Keratinocyte (primary cell): ENCODE data around the gene MDGA2. TPM values are rescaled to one million over a fixed set of nuclear protein-coding genes. Genes with fewer than 3 reads are reported as not detected.

ENCODE experiments used
- DNase-seq: peaks from one replicate; pipeline ENCODE4 v3.0.0-alpha.2; 2011; ENCODE audit warnings: low read depth, missing footprints, low spot score
- FAIRE-seq: peaks from 2 replicates; lab custom pipeline; 2011; peaks lifted over from hg19 to GRCh38; lab: Jason Lieb, UNC
- H2AFZ ChIP-seq: 2 replicates; pipeline ENCODE4 v1.6.0; 2012; ENCODE audit warnings: low read length, control low read depth, inconsistent platforms; ENCODE audit not compliant: control insufficient read depth
- H3K27ac ChIP-seq: 2 replicates; pipeline ENCODE4 v1.5.1; 2011; ENCODE audit warnings: low read length; ENCODE audit not compliant: control insufficient read depth, insufficient read depth
- H3K27me3 ChIP-seq: 3 replicates; pipeline ENCODE4 v1.6.0; 2011; ENCODE audit warnings: low read length; ENCODE audit not compliant: control insufficient read depth, insufficient read depth; ENCODE audit errors: extremely low read depth
- H3K36me3 ChIP-seq, 2 experiments: 2 replicates in 1 of 2; 3 replicates in 1 of 2; pipeline ENCODE4 v1.5.1; 2011; ENCODE audit warnings: low read length in 2 of 2, mild to moderate bottlenecking in 1 of 2; ENCODE audit not compliant: control insufficient read depth in 2 of 2, insufficient read depth in 2 of 2; ENCODE audit errors: extremely low read depth in 1 of 2
- H3K4me1 ChIP-seq: 3 replicates; pipeline ENCODE4 v1.5.1; 2011; ENCODE audit warnings: low read length; ENCODE audit not compliant: control insufficient read depth, insufficient read depth; ENCODE audit errors: extremely low read depth
- H3K4me2 ChIP-seq: 3 replicates; pipeline ENCODE4 v1.6.0; 2011; ENCODE audit warnings: low read depth, low read length; ENCODE audit not compliant: control insufficient read depth, insufficient read depth; ENCODE audit errors: extremely low read depth
- H3K4me3 ChIP-seq, 3 experiments: fragments of 200-600 bp in 1 of 3; sonication (generic) in 1 of 3; 2 replicates in 2 of 3; 3 replicates in 1 of 3; pipeline ENCODE4 v1.5.1; 2011 to 2016; ENCODE audit warnings: low read length in 3 of 3, mild to moderate bottlenecking in 3 of 3, control low read depth in 2 of 3, inconsistent platforms in 1 of 3, low read depth in 1 of 3, mixed read lengths in 1 of 3, mixed run types in 1 of 3, moderate library complexity in 1 of 3; ENCODE audit not compliant: control insufficient read depth in 2 of 3, insufficient read depth in 2 of 3; ENCODE audit errors: extremely low read depth in 1 of 3
- H3K79me2 ChIP-seq: 2 replicates; pipeline ENCODE4 v1.6.0; 2012; ENCODE audit warnings: low read length; ENCODE audit not compliant: control insufficient read depth, insufficient read depth
- H3K9ac ChIP-seq: 3 replicates; pipeline ENCODE4 v1.6.0; 2011; ENCODE audit warnings: low read length; ENCODE audit not compliant: control insufficient read depth, insufficient read depth; ENCODE audit errors: extremely low read depth
- H3K9me1 ChIP-seq: 3 replicates; pipeline ENCODE4 v1.6.0; 2011; ENCODE audit warnings: low read length; ENCODE audit not compliant: control insufficient read depth, insufficient read depth; ENCODE audit errors: extremely low read depth
- H3K9me3 ChIP-seq: 2 replicates; pipeline ENCODE4 v1.5.1; 2012; ENCODE audit warnings: low read depth, low read length; ENCODE audit not compliant: control insufficient read depth
- H4K20me1 ChIP-seq: 3 replicates; pipeline ENCODE4 v1.6.0; 2011; ENCODE audit warnings: low read length; ENCODE audit not compliant: control insufficient read depth, insufficient read depth; ENCODE audit errors: extremely low read depth
- CTCF ChIP-seq, 3 experiments: IDR thresholded peaks in 1 of 3; conservative IDR thresholded peaks in 1 of 3; optimal IDR thresholded peaks in 1 of 3; 2 replicates in 2 of 3; 3 replicates in 1 of 3; pipeline versions ENCODE3 to v1.5.1; 2011; ENCODE audit warnings: low read length in 3 of 3, mild to moderate bottlenecking in 3 of 3, moderate library complexity in 2 of 3, control low read depth in 1 of 3, inconsistent platforms in 1 of 3; ENCODE audit not compliant: insufficient read depth in 2 of 3; ENCODE audit errors: extremely low read depth in 1 of 3
- EZH2 ChIP-seq: IDR thresholded peaks from one replicate; pipeline ENCODE4 v1.6.1; 2012; ENCODE audit warnings: inconsistent platforms, mild to moderate bottlenecking, low read length, moderate library complexity
- dilution Hi-C: fragments of 300-500 bp; cut with MboI; formaldehyde crosslinking; loops from one replicate; pipeline ENCODE4 v1.7.0; 2020; ENCODE audit warnings: low sequenced_read_pairs; ENCODE audit not compliant: extremely low pct_ligation_motif_present
- polyA plus RNA-seq, 5 experiments: library from polyadenylated mRNA; depleted of rRNA in 3 of 5; stranded (reverse) in 3 of 5; stranded (forward) in 1 of 5; unstranded in 1 of 5; fragments of >200 nt; gene quantifications; 1 replicate in 1 of 5; 2 replicates in 3 of 5; 3 replicates in 1 of 5; pipeline versions ENCODE4 v1.2.1 to v1.2.3, GENCODE V29; 2011 to 2012; ENCODE audit warnings: missing spikeins in 2 of 5, low read depth in 1 of 5, low replicate concordance in 1 of 5

MDGA2 gene
- polyA plus RNA-seq, 1 donor (not counting 4 experiments of a cell fraction or from before 2014, with no cell fraction given): not detected

- H3K9ac ChIP-seq: no peak overlapping the region
- no peak for TF ChIP-seq EZH2
- no peak for TF ChIP-seq CTCF (optimal IDR thresholded peaks at IDR 0.05 in 1 of 3, IDR thresholded peaks at IDR 0.05 in 1 of 3, conservative IDR thresholded peaks at IDR 0.05 in 1 of 3; ENCODE audit: extremely low read depth in 1 of 3, insufficient read depth in 2 of 3, low read length in 3 of 3)
- H4K20me1 ChIP-seq: no peaks in the 10 kb centered on the region
- DNase-seq: no peak
- FAIRE-seq: no peak
- no peaks in the 10 kb centered on the region for H3K36me3 ChIP-seq
- no peaks in the 10 kb centered on the region for H3K79me2 ChIP-seq
- dilution Hi-C loops: no loop called here
- H3K9me1 ChIP-seq: no peaks in the 10 kb centered on the region
- peaks cover 5% of the 10 kb centered on the region for H3K9me3 ChIP-seq
- H3K4me3 ChIP-seq: no peak overlapping the region
- no peak overlapping the region for H3K27ac ChIP-seq
- H3K4me1 ChIP-seq: no peaks in the 10 kb centered on the region
- no peaks in the 10 kb centered on the region for H3K27me3 ChIP-seq
- no peak overlapping the region for H3K4me2 ChIP-seq
- no peak overlapping the region for H2AFZ ChIP-seq
These were observed 525.1 kb downstream of the MDGA2 start for GRCh38 chr14:47150267-47150666.

- Histone ChIP-seq H3K27me3 (no peaks in the 10 kb centered on the region), H2AFZ (no peak overlapping the region), H3K27ac (no peak overlapping the region), H3K4me3 (no peak overlapping the region), H3K9ac (no peak overlapping the region), H3K4me2 (no peak overlapping the region), H3K9me1 (no peaks in the 10 kb centered on the region), H3K79me2 (no peaks in the 10 kb centered on the region), H4K20me1 (no peaks in the 10 kb centered on the region), H3K36me3 (no peaks in the 10 kb centered on the region), H3K9me3 (no peaks in the 10 kb centered on the region), H3K4me1 (no peaks in the 10 kb centered on the region)
- dilution Hi-C loops: no loop called here
- DNase-seq: no peak
- TF ChIP-seq EZH2 (no peak), CTCF (optimal IDR thresholded peaks at IDR 0.05 in 1 of 3, IDR thresholded peaks at IDR 0.05 in 1 of 3, conservative IDR thresholded peaks at IDR 0.05 in 1 of 3; ENCODE audit: extremely low read depth in 1 of 3, insufficient read depth in 2 of 3, low read length in 3 of 3) (no peak)
- FAIRE-seq: no peak
These were observed 526.1 kb downstream of the MDGA2 start for GRCh38 chr14:47149326-47149725.
